Measurements from ENCODE around the gene ARHGAP33. TPM values are rescaled to one million over a fixed set of nuclear protein-coding genes. Genes with fewer than 3 reads are reported as not detected.

ARHGAP33 gene
- total and polyA plus RNA-seq, 2 of the 4 experiments (the other 2 are of a cell fraction), result 0.72 to 11.9 TPM

- Histone ChIP-seq H3K27me3 (ENCODE audit: control insufficient read depth, insufficient read depth, low read length) (no peaks in the 10 kb centered on the region), H4K5ac (ENCODE audit: low read depth, low read length) (peak overlapping the region; percentile 80), H2AK9ac (replicated peaks; ENCODE audit: low read depth, low read length, poor library complexity) (peak overlapping the region; percentile 92), H2BK120ac (ENCODE audit: low read depth, low read length) (peak overlapping the region; percentile 92), H3K27ac (ENCODE audit: insufficient read depth, low read length) (peak overlapping the region; percentile 97), H3K23ac (ENCODE audit: low read depth, low read length) (peak overlapping the region; percentile 90; the same call in 1 of the 2 replicates), H3K4me1 (ENCODE audit: control insufficient read depth, insufficient read depth, low read length) (peaks cover 13% of the 10 kb centered on the region), H4K8ac (ENCODE audit: low read depth in 2 of 2, low read length in 2 of 2) (peak overlapping the region; percentile 78 to 94), H2BK5ac (ENCODE audit: low read depth, low read length, poor library complexity, severe bottlenecking) (peak overlapping the region; percentile 96), H3K36me3 (ENCODE audit: control insufficient read depth, insufficient read depth, low read length) (peaks cover 34% of the 10 kb centered on the region), H2BK15ac (ENCODE audit: low read depth, low read length) (no peak overlapping the region; the same call in 2 of the 3 replicates), H3K9me1 (ENCODE audit: insufficient read depth, low read length) (peaks cover 20% of the 10 kb centered on the region; the same call in 1 of the 2 replicates), H3K14ac (replicated peaks; ENCODE audit: low read depth, low read length) (peak overlapping the region; percentile 87), H3K4me2 (ENCODE audit: low read depth, low read length) (peak overlapping the region; percentile 93), H3K18ac (ENCODE audit: low read depth, low read length) (peak overlapping the region; percentile 68), H3K79me1 (ENCODE audit: low read depth in 1 of 2, low read length in 2 of 2) (peaks cover 35 to 68% of the 10 kb centered on the region in 2 experiments), H4K91ac (ENCODE audit: insufficient read depth, low read depth, low read length) (peak overlapping the region; percentile 92), H2AFZ (replicated peaks; ENCODE audit: low read length, poor library complexity) (peak overlapping the region; percentile 96), H3K56ac (ENCODE audit: extremely low read depth, insufficient read depth, low read length) (peak overlapping the region; percentile 78), H3K9ac (ENCODE audit: low read depth, low read length) (peak overlapping the region; percentile 90), H3K4me3 (ENCODE audit: insufficient read depth, low read depth, low read length) (0 out of 2 replicates have a peak overlapping the region, but pooled peaks have one; percentile 1), H2AK5ac (ENCODE audit: low read depth, low read length) (peak overlapping the region; percentile 82), H4K20me1 (ENCODE audit: insufficient read depth, low read length) (peaks cover 6% of the 10 kb centered on the region; the same call in 1 of the 2 replicates), H3K4ac (ENCODE audit: low read depth, low read length) (peak overlapping the region; percentile 91), H2BK20ac (ENCODE audit: low read depth, low read length) (peak overlapping the region; percentile 43; the same call in 1 of the 2 replicates), H3K9me3 (ENCODE audit: control insufficient read depth, insufficient read depth, low read length) (no peaks in the 10 kb centered on the region)
- in situ Hi-C loops (cut with MboI; ENCODE audit: low sequenced_read_pairs) (no loop called here), intact Hi-C loops (cut with micrococcal nuclease) (loop anchor here (5.0 kb wide), 1 partner anchor 175 kb away; no protein-coding TSS in a partner anchor), dilution Hi-C loops (cut with HindIII; ENCODE audit: low sequenced_read_pairs, unreplicated experiment) (no loop called here)
- POLR2A ChIA-PET (ENCODE audit: unreplicated experiment), result no interaction called here
- no peak for TF ChIP-seq MAFK (IDR thresholded peaks at IDR 0.05; ENCODE audit: low read depth, low read length)
- no peak for TF ChIP-seq RCOR1 (IDR thresholded peaks at IDR 0.05; ENCODE audit: insufficient replicate concordance, low read length)
- 0 out of 2 replicates have a peak, but pooled peaks have one; percentile 5 for TF ChIP-seq SMC3 (IDR thresholded peaks at IDR 0.05; ENCODE audit: low read depth, low read length)
- peak; percentile 35; the same call in 1 of the 2 replicates for TF ChIP-seq BHLHE40 (IDR thresholded peaks at IDR 0.05; ENCODE audit: low read depth, low read length)
- TF ChIP-seq FOS (IDR thresholded peaks at IDR 0.05; ENCODE audit: low read depth, low read length), result peak; percentile 58
- TF ChIP-seq CTCF (conservative IDR thresholded peaks at IDR 0.05; ENCODE audit: low read depth, low read length), result no peak
- no peak for TF ChIP-seq ELK1 (IDR thresholded peaks at IDR 0.05; ENCODE audit: borderline replicate concordance, low read depth, low read length)
- no peak; the same call in 1 of the 2 replicates for TF ChIP-seq NFE2L2 (IDR thresholded peaks at IDR 0.05; ENCODE audit: low read depth, low read length)
- TF ChIP-seq POLR2A (IDR thresholded peaks at IDR 0.05; ENCODE audit: low read depth, low read length), result peak; percentile 82; the same call in 1 of the 2 replicates
- TF ChIP-seq CEBPB (IDR thresholded peaks at IDR 0.05; ENCODE audit: low read depth, low read length), result 0 out of 2 replicates have a peak, but pooled peaks have one; percentile 29
- TF ChIP-seq USF2 (IDR thresholded peaks at IDR 0.05; ENCODE audit: low read depth, low read length), result no peak
- TF ChIP-seq MXI1 (IDR thresholded peaks at IDR 0.05; ENCODE audit: borderline replicate concordance, low read depth, low read length), result no peak; the same call in 1 of the 2 replicates
- peak; percentile 57; the same call in 1 of the 2 replicates for TF ChIP-seq MAZ (IDR thresholded peaks at IDR 0.05; ENCODE audit: borderline replicate concordance, low read depth, low read length)
- TF ChIP-seq RAD21 (IDR thresholded peaks at IDR 0.05; ENCODE audit: low read length), result no peak
- BruUV-seq (replicated peaks), result no TSS peak
- CTCF ChIA-PET, result interaction anchor here (0.6 kb wide), 1 partner anchor 174 kb away, joined by 3 read pairs; no protein-coding TSS in a partner anchor
- DNase-seq, result peak; percentile 96
- ATAC-seq (ENCODE audit: low read depth), result peak; percentile 52
- WGBS, 2 experiments (ENCODE audit: extremely low coverage in 2 of 2, insufficient read length in 1 of 2), result no CpG with 5 or more reads among the region's 19 CpGs
Observed at GRCh38 chr19:35757231-35757748, 18.1 kb upstream of the ARHGAP33 start.

All from IMR-90 (cell line).